OCI-LY3 (cell line): Measurements from ENCODE around the gene CNOT6L.

Experiments
- H2AFZ ChIP-seq: fragments of 200-600, 300-600 bp; shearing (Covaris generic); 2 replicates; pipeline ENCODE4 v1.6.0; 2014; ENCODE audit warnings: antibody characterized with exemption, low read depth, low read length
- H3K27ac ChIP-seq: fragments of 200-600, 300-600 bp; sonication (generic); 2 replicates; pipeline ENCODE4 v1.5.1; 2014; ENCODE audit warnings: mild to moderate bottlenecking, low read length, moderate library complexity, mixed read lengths
- H3K27me3 ChIP-seq: fragments of 200-600, 300-600 bp; sonication (generic); 2 replicates; pipeline ENCODE4 v1.6.1; 2014; ENCODE audit warnings: low read depth, low read length, mixed read lengths
- H3K36me3 ChIP-seq: fragments of 200-600, 300-600 bp; sonication (generic); replicated peaks from 2 replicates; pipeline ENCODE3; 2014; ENCODE audit warnings: low read depth, low read length, mixed read lengths
- H3K4me1 ChIP-seq: fragments of 300-600, 200-600 bp; sonication (generic); 2 replicates; pipeline ENCODE4 v1.6.1; 2014; ENCODE audit warnings: low read length, mixed read lengths
- H3K4me2 ChIP-seq: fragments of 200-600, 300-600 bp; sonication (generic); 2 replicates; pipeline ENCODE4 v1.6.1; 2014; ENCODE audit warnings: low read length, mixed read lengths
- H3K4me3 ChIP-seq: fragments of 300-600, 200-600 bp; sonication (generic); 2 replicates; pipeline ENCODE4 v1.5.1; 2014; ENCODE audit warnings: antibody characterized with exemption, mild to moderate bottlenecking, low read length, moderate library complexity
- H3K79me2 ChIP-seq: fragments of 300-600, 200-600 bp; shearing (Covaris generic); 2 replicates; pipeline ENCODE4 v1.6.1; 2014; ENCODE audit warnings: mild to moderate bottlenecking, low read length, mixed read lengths
- H3K9ac ChIP-seq: fragments of 300-600, 200-600 bp; shearing (Covaris generic); 2 replicates; pipeline ENCODE4 v1.6.0; 2014; ENCODE audit warnings: mild to moderate bottlenecking, low read length, moderate library complexity
- H3K9me3 ChIP-seq: fragments of 200-600, 300-600 bp; shearing (Covaris generic); 2 replicates; pipeline ENCODE4 v1.6.1; 2014; ENCODE audit warnings: low read length, mixed read lengths; ENCODE audit not compliant: insufficient read depth
- H4K20me1 ChIP-seq: fragments of 200-600, 300-600 bp; sonication (generic); 2 replicates; pipeline ENCODE4 v1.6.1; 2016; ENCODE audit warnings: low read length, mixed read lengths; ENCODE audit not compliant: insufficient read depth
- CTCF ChIP-seq: fragments of 200-600, 300-600 bp; sonication (generic); IDR thresholded peaks from 2 replicates; pipeline ENCODE4 v1.5.1; 2014; ENCODE audit warnings: antibody characterized with exemption, low read length, low read depth
- EZH2phosphoT487 ChIP-seq: fragments of 200-600 bp; shearing (Covaris generic); IDR thresholded peaks from 2 replicates; pipeline ENCODE4 v1.6.1; 2018; ENCODE audit warnings: antibody characterized with exemption, mixed run types, low read depth

The CNOT6L gene

GRCh38 chr4:77820649-77821561 is 1.7 kb upstream of the CNOT6L start:
- peak overlapping the region; percentile 91 for H3K4me3 ChIP-seq

DNA sequence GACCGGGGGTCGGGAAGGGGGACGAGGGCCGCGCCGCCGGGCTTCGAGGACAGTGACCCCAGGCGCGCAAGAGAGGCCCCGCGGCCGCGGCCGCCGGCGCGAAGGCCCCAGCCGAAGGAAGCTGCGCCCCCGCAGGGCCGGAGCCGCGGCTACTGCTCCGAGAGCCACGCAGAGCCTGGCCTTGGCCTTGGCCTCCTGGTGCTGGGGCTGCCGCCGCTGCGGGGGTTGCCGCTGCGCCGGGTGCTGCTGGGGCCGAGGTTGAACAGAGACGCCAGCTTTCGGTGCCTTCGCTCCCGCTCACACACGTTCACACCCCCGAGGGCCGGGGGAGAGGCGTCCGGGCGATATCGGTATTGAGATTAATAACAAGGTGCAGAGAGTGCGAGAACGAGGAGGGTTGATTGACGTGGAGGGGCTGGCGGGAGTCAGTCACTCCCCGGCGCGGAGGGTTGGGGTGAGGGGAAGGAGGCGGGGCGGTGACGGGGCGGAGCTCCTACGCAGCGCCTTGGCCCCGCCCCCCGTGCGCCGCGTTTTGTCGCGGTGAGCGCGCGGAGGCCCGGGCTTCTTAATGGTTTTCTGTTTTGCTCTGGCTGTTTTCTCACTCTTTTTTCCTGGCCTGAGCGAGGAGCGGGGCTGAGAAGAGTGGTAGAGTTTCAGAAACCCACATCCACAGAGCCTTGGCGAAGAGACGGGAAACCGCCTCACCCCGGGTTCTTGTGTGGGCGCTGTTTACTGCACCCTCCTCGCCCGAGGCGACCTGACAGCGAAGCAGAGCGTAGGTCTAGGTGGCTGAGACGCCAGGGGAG is 878 bp upstream of the CNOT6L start:
- Histone ChIP-seq H3K4me2 (peak overlapping the region; percentile 79), H2AFZ (peak overlapping the region; percentile 76), H3K4me3 (peak overlapping the region; percentile 91), H3K4me1 (peaks cover 25% of the 10 kb centered on the region), H4K20me1 (peaks cover 29% of the 10 kb centered on the region), H3K27me3 (no peaks in the 10 kb centered on the region), H3K9ac (peak overlapping the region; percentile 96), H3K36me3 (no peaks in the 10 kb centered on the region), H3K27ac (peak overlapping the region; percentile 86), H3K79me2 (peaks cover 49% of the 10 kb centered on the region), H3K9me3 (no peaks in the 10 kb centered on the region)
- TF ChIP-seq CTCF (0 out of 2 replicates have a peak, but pooled peaks have one; percentile 7), EZH2phosphoT487 (no peak)

More at GRCh38 chr4:77820649-77821561, 1.7 kb upstream of the CNOT6L start:
- peak overlapping the region; percentile 86 for H3K27ac ChIP-seq
- no peaks in the 10 kb centered on the region for H3K36me3 ChIP-seq
- H3K4me1 ChIP-seq, result peaks cover 28% of the 10 kb centered on the region
- peaks cover 40% of the 10 kb centered on the region for H3K79me2 ChIP-seq
- no peaks in the 10 kb centered on the region for H3K27me3 ChIP-seq
- peak overlapping the region; percentile 96 for H3K9ac ChIP-seq
- H3K9me3 ChIP-seq, result no peaks in the 10 kb centered on the region
- H3K4me2 ChIP-seq, result peak overlapping the region; percentile 79
- peaks cover 21% of the 10 kb centered on the region for H4K20me1 ChIP-seq
- H2AFZ ChIP-seq, result peak overlapping the region; percentile 76
- TF ChIP-seq EZH2phosphoT487 (no peak), CTCF (no peak)

DNA sequence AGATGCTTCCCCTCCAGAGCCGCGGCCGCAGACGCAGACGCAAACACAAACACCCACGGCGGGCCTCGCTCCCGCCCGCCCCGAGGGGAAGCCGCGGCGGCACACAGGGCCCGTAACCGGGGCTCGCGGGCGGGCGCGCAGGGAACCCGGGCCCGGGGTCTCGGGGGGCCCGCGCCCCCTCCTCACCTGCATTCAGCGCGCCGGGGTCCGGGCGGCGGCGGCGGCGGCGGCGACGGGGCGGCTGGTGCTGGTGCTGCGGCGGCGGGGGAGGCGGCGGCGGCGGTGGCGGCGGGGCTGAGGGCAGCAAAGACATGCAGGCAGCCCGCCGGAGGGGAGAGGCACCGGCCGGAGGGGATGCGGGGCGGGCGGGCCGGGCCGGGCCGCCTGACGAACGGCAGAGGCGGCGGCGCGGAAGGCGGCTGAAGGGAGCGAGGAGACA is 255 bp upstream of the CNOT6L start:
- peaks cover 25% of the 10 kb centered on the region for H3K4me1 ChIP-seq
- H2AFZ ChIP-seq, result peak overlapping the region; percentile 37; the same call in 1 of the 2 replicates

More for the DNA sequence above, 255 bp upstream of the CNOT6L start:
- TF ChIP-seq EZH2phosphoT487, result no peak
- TF ChIP-seq CTCF, result no peak
- H4K20me1 ChIP-seq, result peaks cover 36% of the 10 kb centered on the region
- H3K27me3 ChIP-seq, result no peaks in the 10 kb centered on the region
- H3K4me3 ChIP-seq, result peak overlapping the region; percentile 91
- H3K79me2 ChIP-seq, result peaks cover 55% of the 10 kb centered on the region
- peak overlapping the region; percentile 79 for H3K4me2 ChIP-seq
- H3K9me3 ChIP-seq, result no peaks in the 10 kb centered on the region
- no peaks in the 10 kb centered on the region for H3K36me3 ChIP-seq
- peak overlapping the region; percentile 86 for H3K27ac ChIP-seq
- H3K9ac ChIP-seq, result peak overlapping the region; percentile 96
